Natural killer cell treated with Interleukin-12 subunit alpha and Interleukin-12 subunit beta and Interleukin-15 and Interleukin-18, amount 100 ng/mL, for 72 hours (primary cell): Measurements from ENCODE around the gene ZHX3. TPM values are rescaled to one million over a fixed set of nuclear protein-coding genes. Genes with fewer than 3 reads are reported as not detected.
"Not testable (repeated sequence)": the region's sequence is repeated elsewhere in the genome, so short reads cannot be mapped to it uniquely, and the experiment has no call there.

Source experiments
- ATAC-seq, 2 donors: fragments of 150-1000 bp; cut with Tn5 transposase in 1 of 2; sonication (Bioruptor Pico), chemical (Tn5 transposase) in 1 of 2; 2 replicates each; pipeline ENCODE4 v1.10.0; 2021
- DNase-seq: peaks from one replicate; pipeline ENCODE4 v3.0.0; 2022; ENCODE audit warnings: low spot score
- H3K27ac Mint-ChIP-seq, 2 donors: 1 replicate in 1 of 2; 2 replicates in 1 of 2; pipeline ENCODE4 v1.8.0; 2022; ENCODE audit warnings: mixed read lengths in 2 of 2, mild to moderate bottlenecking in 1 of 2, moderate library complexity in 1 of 2
- H3K27me3 Mint-ChIP-seq, 2 donors: 1 replicate in 1 of 2; 2 replicates in 1 of 2; pipeline ENCODE4 v1.8.0; 2022; ENCODE audit warnings: mixed read lengths in 2 of 2
- H3K36me3 Mint-ChIP-seq: one replicate; pipeline ENCODE4 v1.8.0; 2022; ENCODE audit warnings: mixed read lengths
- H3K4me1 Mint-ChIP-seq, 2 donors: 1 replicate in 1 of 2; 2 replicates in 1 of 2; pipeline ENCODE4 v1.8.0; 2022; ENCODE audit warnings: low read depth in 2 of 2, mixed read lengths in 2 of 2, mild to moderate bottlenecking in 1 of 2
- H3K4me3 Mint-ChIP-seq: one replicate; pipeline ENCODE4 v1.8.0; 2022; ENCODE audit warnings: mixed read lengths
- H3K9me3 Mint-ChIP-seq: 2 replicates; pipeline ENCODE4 v1.8.0; 2022; ENCODE audit warnings: mixed read lengths
- total RNA-seq, 2 donors: library from RNA; stranded (reverse); gene quantifications; one replicate each; pipeline ENCODE4 v1.2.3, GENCODE V29; 2022

Gene ZHX3
- total RNA-seq, 2 donors from 2014 or later, result 7.6 to 21.6 TPM

GRCh38 chr20:41236818-41237217, 80.7 kb downstream of the ZHX3 start:
- not testable (repeated sequence) for ATAC-seq, H3K36me3 Mint-ChIP-seq, H3K27ac Mint-ChIP-seq, H3K4me3 Mint-ChIP-seq, H3K27me3 Mint-ChIP-seq, DNase-seq, H3K9me3 Mint-ChIP-seq
- H3K4me1 Mint-ChIP-seq, result peaks cover 8 to 14% of the 10 kb centered on the region in 2 donors

GRCh38 chr20:41234546-41234945, 83.0 kb downstream of the ZHX3 start:
- DNase-seq (no peak), ATAC-seq (no peak)
- Mint-ChIP-seq H3K27me3 (no peaks in the 10 kb centered on the region), H3K36me3 (no peaks in the 10 kb centered on the region), H3K4me1 (peaks cover 8 to 14% of the 10 kb centered on the region in 2 donors), H3K9me3 (no peaks in the 10 kb centered on the region), H3K27ac (no peak overlapping the region), H3K4me3 (no peak overlapping the region)

GRCh38 chr20:41234041-41234440, 83.5 kb downstream of the ZHX3 start:
- no peak for ATAC-seq
- H3K9me3 Mint-ChIP-seq, result no peaks in the 10 kb centered on the region
- DNase-seq, result no peak
- no peak overlapping the region for H3K4me3 Mint-ChIP-seq
- no peaks in the 10 kb centered on the region for H3K36me3 Mint-ChIP-seq
- peaks cover 9 to 14% of the 10 kb centered on the region in 2 donors for H3K4me1 Mint-ChIP-seq
- H3K27ac Mint-ChIP-seq, result no peak overlapping the region
- no peaks in the 10 kb centered on the region for H3K27me3 Mint-ChIP-seq

GRCh38 chr20:41232973-41233926, 84.3 kb downstream of the ZHX3 start:
- H3K4me3 Mint-ChIP-seq, result no peak overlapping the region
- no peak overlapping the region for H3K27ac Mint-ChIP-seq
- no peaks in the 10 kb centered on the region for H3K27me3 Mint-ChIP-seq
- peaks cover 12 to 14% of the 10 kb centered on the region in 2 donors for H3K4me1 Mint-ChIP-seq
- no peaks in the 10 kb centered on the region for H3K36me3 Mint-ChIP-seq
- H3K9me3 Mint-ChIP-seq, result no peaks in the 10 kb centered on the region
- no peak for ATAC-seq
- DNase-seq, result no peak

GRCh38 chr20:41231136-41231535, 86.4 kb downstream of the ZHX3 start:
- Mint-ChIP-seq H3K4me1 (peaks cover 12 to 14% of the 10 kb centered on the region in 2 donors), H3K36me3 (no peaks in the 10 kb centered on the region), H3K4me3 (no peak overlapping the region), H3K9me3 (no peaks in the 10 kb centered on the region), H3K27ac (no peak overlapping the region), H3K27me3 (no peaks in the 10 kb centered on the region)
- ATAC-seq, result no peak
- DNase-seq, result no peak

- Mint-ChIP-seq H3K4me3 (no peak overlapping the region), H3K9me3 (no peaks in the 10 kb centered on the region), H3K27ac (no peak overlapping the region), H3K27me3 (no peaks in the 10 kb centered on the region), H3K4me1 (peaks cover 12 to 14% of the 10 kb centered on the region in 2 donors), H3K36me3 (no peaks in the 10 kb centered on the region)
- no peak for DNase-seq
- no peak for ATAC-seq
Measured at GRCh38 chr20:41230136-41230535, 87.4 kb downstream of the ZHX3 start.

- Mint-ChIP-seq H3K4me1 (peaks cover 12 to 14% of the 10 kb centered on the region in 2 donors), H3K27ac (no peak overlapping the region), H3K36me3 (no peaks in the 10 kb centered on the region), H3K9me3 (no peaks in the 10 kb centered on the region), H3K27me3 (no peaks in the 10 kb centered on the region), H3K4me3 (no peak overlapping the region)
- ATAC-seq (no peak), DNase-seq (no peak)
Measured at GRCh38 chr20:41229259-41229658, 88.3 kb downstream of the ZHX3 start.

- DNase-seq (no peak), ATAC-seq (no peak)
- Mint-ChIP-seq H3K27me3 (no peaks in the 10 kb centered on the region), H3K9me3 (no peaks in the 10 kb centered on the region), H3K4me1 (peaks cover 12 to 14% of the 10 kb centered on the region in 2 donors), H3K4me3 (no peak overlapping the region), H3K27ac (no peak overlapping the region), H3K36me3 (no peaks in the 10 kb centered on the region)
Measured at GRCh38 chr20:41228858-41229257, 88.7 kb downstream of the ZHX3 start.

GRCh38 chr20:41226426-41226825, 91.1 kb downstream of the ZHX3 start:
- no peaks in the 10 kb centered on the region for H3K36me3 Mint-ChIP-seq

GRCh38 chr20:41225091-41225490, 92.4 kb downstream of the ZHX3 start:
- no peak for ATAC-seq
- DNase-seq, result no peak
- no peak overlapping the region for H3K4me3 Mint-ChIP-seq

More at GRCh38 chr20:41226426-41226825, 91.1 kb downstream of the ZHX3 start:
- Mint-ChIP-seq H3K9me3 (no peaks in the 10 kb centered on the region), H3K27me3 (peaks cover 0 to 6% of the 10 kb centered on the region in 2 donors), H3K27ac (no peak overlapping the region), H3K4me3 (no peak overlapping the region), H3K4me1 (peaks cover 0 to 8% of the 10 kb centered on the region in 2 donors)
- ATAC-seq (no peak), DNase-seq (no peak)

GRCh38 chr20:41224281-41224680, 93.2 kb downstream of the ZHX3 start:
- no peaks in the 10 kb centered on the region for H3K36me3 Mint-ChIP-seq
- H3K4me3 Mint-ChIP-seq, result no peak overlapping the region
- H3K4me1 Mint-ChIP-seq, result peaks cover 0 to 9% of the 10 kb centered on the region in 2 donors
- DNase-seq, result no peak
- H3K27ac Mint-ChIP-seq, result no peak overlapping the region
- peaks cover 0 to 6% of the 10 kb centered on the region in 2 donors for H3K27me3 Mint-ChIP-seq
- no peaks in the 10 kb centered on the region for H3K9me3 Mint-ChIP-seq
- ATAC-seq, result no peak

More at GRCh38 chr20:41225091-41225490, 92.4 kb downstream of the ZHX3 start:
- Mint-ChIP-seq H3K36me3 (no peaks in the 10 kb centered on the region), H3K9me3 (no peaks in the 10 kb centered on the region), H3K27me3 (peaks cover 0 to 6% of the 10 kb centered on the region in 2 donors), H3K4me1 (peaks cover 0 to 9% of the 10 kb centered on the region in 2 donors), H3K27ac (no peak overlapping the region)

- no peak overlapping the region for H3K4me3 Mint-ChIP-seq
- no peaks in the 10 kb centered on the region for H3K36me3 Mint-ChIP-seq
- no peak for DNase-seq
- no peak overlapping the region for H3K27ac Mint-ChIP-seq
- peaks cover 0 to 5% of the 10 kb centered on the region in 2 donors for H3K4me1 Mint-ChIP-seq
- no peak for ATAC-seq
- peaks cover 0 to 6% of the 10 kb centered on the region in 2 donors for H3K27me3 Mint-ChIP-seq
- no peaks in the 10 kb centered on the region for H3K9me3 Mint-ChIP-seq
Measured at GRCh38 chr20:41223112-41223511, 94.4 kb downstream of the ZHX3 start.

GRCh38 chr20:41222703-41223102, 94.8 kb downstream of the ZHX3 start:
- H3K27me3 Mint-ChIP-seq, result peaks cover 0 to 6% of the 10 kb centered on the region in 2 donors
- H3K4me3 Mint-ChIP-seq, result no peak overlapping the region
- H3K9me3 Mint-ChIP-seq, result no peaks in the 10 kb centered on the region
- no peak for ATAC-seq
- H3K4me1 Mint-ChIP-seq, result peaks cover 0 to 5% of the 10 kb centered on the region in 2 donors
- no peaks in the 10 kb centered on the region for H3K36me3 Mint-ChIP-seq
- no peak overlapping the region for H3K27ac Mint-ChIP-seq
- no peak for DNase-seq

- ATAC-seq, result no peak
- H3K36me3 Mint-ChIP-seq, result no peaks in the 10 kb centered on the region
- H3K4me1 Mint-ChIP-seq, result peaks cover 0 to 5% of the 10 kb centered on the region in 2 donors
- no peak overlapping the region for H3K4me3 Mint-ChIP-seq
- no peak overlapping the region for H3K27ac Mint-ChIP-seq
- H3K27me3 Mint-ChIP-seq, result peaks cover 0 to 6% of the 10 kb centered on the region in 2 donors
- no peaks in the 10 kb centered on the region for H3K9me3 Mint-ChIP-seq
- no peak for DNase-seq
Measured at GRCh38 chr20:41222296-41222695, 95.2 kb downstream of the ZHX3 start.
